ENCODE measurements around the gene EPB42.

DNA sequence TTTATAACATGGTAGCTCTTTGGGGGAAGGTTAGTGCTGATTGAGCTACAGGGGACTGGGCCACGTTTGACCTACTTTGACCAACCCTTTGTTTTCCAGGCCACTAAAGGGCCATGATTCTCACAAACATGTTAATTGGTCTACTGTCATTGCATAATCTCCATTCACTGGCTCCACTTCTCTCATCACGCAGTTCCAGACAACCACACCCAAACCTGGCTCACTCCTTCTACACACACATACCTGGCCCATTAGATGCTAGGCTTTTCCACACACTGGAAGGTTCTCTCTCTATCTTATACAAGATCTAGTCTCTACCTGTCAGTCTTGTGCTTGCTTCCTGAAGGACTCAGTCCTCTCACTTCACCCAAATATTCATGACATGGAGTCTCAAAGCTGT lies 30.0 kb upstream of the EPB42 start:
- TF ChIP-seq, protein P1, sequence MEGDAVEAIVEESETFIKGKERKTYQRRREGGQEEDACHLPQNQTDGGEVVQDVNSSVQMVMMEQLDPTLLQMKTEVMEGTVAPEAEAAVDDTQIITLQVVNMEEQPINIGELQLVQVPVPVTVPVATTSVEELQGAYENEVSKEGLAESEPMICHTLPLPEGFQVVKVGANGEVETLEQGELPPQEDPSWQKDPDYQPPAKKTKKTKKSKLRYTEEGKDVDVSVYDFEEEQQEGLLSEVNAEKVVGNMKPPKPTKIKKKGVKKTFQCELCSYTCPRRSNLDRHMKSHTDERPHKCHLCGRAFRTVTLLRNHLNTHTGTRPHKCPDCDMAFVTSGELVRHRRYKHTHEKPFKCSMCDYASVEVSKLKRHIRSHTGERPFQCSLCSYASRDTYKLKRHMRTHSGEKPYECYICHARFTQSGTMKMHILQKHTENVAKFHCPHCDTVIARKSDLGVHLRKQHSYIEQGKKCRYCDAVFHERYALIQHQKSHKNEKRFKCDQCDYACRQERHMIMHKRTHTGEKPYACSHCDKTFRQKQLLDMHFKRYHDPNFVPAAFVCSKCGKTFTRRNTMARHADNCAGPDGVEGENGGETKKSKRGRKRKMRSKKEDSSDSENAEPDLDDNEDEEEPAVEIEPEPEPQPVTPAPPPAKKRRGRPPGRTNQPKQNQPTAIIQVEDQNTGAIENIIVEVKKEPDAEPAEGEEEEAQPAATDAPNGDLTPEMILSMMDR (conservative IDR thresholded peaks at IDR 0.05), result no peak
- no peak for TF ChIP-seq ZFX (IDR thresholded peaks at IDR 0.05)

Data from C4-2B (cell line).